ENCODE results near the gene PACRG.

Gene PACRG

GRCh38 chr6:163036160-163036645 lies 308.4 kb downstream of the PACRG start:
- DNase-seq (ENCODE audit: low read depth) = no peak
- H3K4me3 ChIP-seq (ENCODE audit: low read length) = no peak overlapping the region
- no peak for TF ChIP-seq CTCF (IDR thresholded peaks at IDR 0.05; ENCODE audit: insufficient read depth, low read depth, low read length, missing control alignments)

GRCh38 chr6:163038317-163038716 lies 310.5 kb downstream of the PACRG start:
- no peak overlapping the region for H3K4me3 ChIP-seq (ENCODE audit: low read length)
- no peak for DNase-seq (ENCODE audit: low read depth)
- TF ChIP-seq CTCF (IDR thresholded peaks at IDR 0.05; ENCODE audit: insufficient read depth, low read depth, low read length, missing control alignments) = no peak

GRCh38 chr6:163048345-163048744 lies 320.6 kb downstream of the PACRG start:
- DNase-seq (ENCODE audit: low read depth) = no peak
- H3K4me3 ChIP-seq (ENCODE audit: low read length) = no peak overlapping the region
- TF ChIP-seq CTCF (IDR thresholded peaks at IDR 0.05; ENCODE audit: insufficient read depth, low read depth, low read length, missing control alignments) = no peak

GRCh38 chr6:163053667-163054344 lies 326.0 kb downstream of the PACRG start:
- no peak for TF ChIP-seq CTCF (IDR thresholded peaks at IDR 0.05; ENCODE audit: insufficient read depth, low read depth, low read length, missing control alignments)
- no peak for DNase-seq (ENCODE audit: low read depth)

GRCh38 chr6:163054641-163055040 lies 326.9 kb downstream of the PACRG start:
- no peak overlapping the region for H3K4me3 ChIP-seq (ENCODE audit: low read length)
- no peak for TF ChIP-seq CTCF (IDR thresholded peaks at IDR 0.05; ENCODE audit: insufficient read depth, low read depth, low read length, missing control alignments)
- DNase-seq (ENCODE audit: low read depth) = no peak

More at GRCh38 chr6:163053667-163054344, 326.0 kb downstream of the PACRG start:
- H3K4me3 ChIP-seq (ENCODE audit: low read length) = no peak overlapping the region

- TF ChIP-seq CTCF (IDR thresholded peaks at IDR 0.05; ENCODE audit: insufficient read depth, low read depth, low read length, missing control alignments) = no peak
Observed at GRCh38 chr6:163057260-163057659, 329.5 kb downstream of the PACRG start.

GRCh38 chr6:163062790-163063189 lies 335.0 kb downstream of the PACRG start:
- DNase-seq (ENCODE audit: low read depth) = no peak
- TF ChIP-seq CTCF (IDR thresholded peaks at IDR 0.05; ENCODE audit: insufficient read depth, low read depth, low read length, missing control alignments) = no peak

More at GRCh38 chr6:163057260-163057659, 329.5 kb downstream of the PACRG start:
- DNase-seq (ENCODE audit: low read depth) = no peak
- no peak overlapping the region for H3K4me3 ChIP-seq (ENCODE audit: low read length)

More at GRCh38 chr6:163062790-163063189, 335.0 kb downstream of the PACRG start:
- H3K4me3 ChIP-seq (ENCODE audit: low read length) = no peak overlapping the region
